ENCODE data around the gene UGT1A10. TPM values are rescaled to one million over a fixed set of nuclear protein-coding genes. Genes with fewer than 3 reads are reported as not detected.
A peak's percentile ranks its signal among the peaks of the same experiment; 100 is the strongest.

The UGT1A10 gene
- total RNA-seq, 1 donor, result not detected

GRCh38 chr2:233791883-233792329 lies 155.7 kb downstream of the UGT1A10 start:
- H3K4me1 ChIP-seq (ENCODE audit: insufficient read depth, low read length), result no peaks in the 10 kb centered on the region
- no peaks in the 10 kb centered on the region for H3K36me3 ChIP-seq (ENCODE audit: insufficient read depth, low read length)
- no peak for DNase-seq (ENCODE audit: insufficient read length, low spot score, missing footprints)
- no peaks in the 10 kb centered on the region for H3K9me3 ChIP-seq (ENCODE audit: low read depth, low read length)
- no peak overlapping the region for H3K4me3 ChIP-seq (ENCODE audit: insufficient read depth, low read length)
- H2AFZ ChIP-seq (ENCODE audit: low read length), result no peak overlapping the region
- H3K79me2 ChIP-seq (ENCODE audit: insufficient read depth, low read length), result no peaks in the 10 kb centered on the region
- H3K4me2 ChIP-seq (ENCODE audit: insufficient read depth, low read length), result no peak overlapping the region
- H3K27me3 ChIP-seq (ENCODE audit: insufficient read depth, low read length), result no peaks in the 10 kb centered on the region
- no peak overlapping the region for H3K27ac ChIP-seq (ENCODE audit: low read depth, low read length)
- H4K20me1 ChIP-seq (ENCODE audit: insufficient read depth, low read length), result no peaks in the 10 kb centered on the region
- TF ChIP-seq CTCF (IDR thresholded peaks at IDR 0.05; ENCODE audit: extremely low read depth, low read depth, low read length), result no peak

GRCh38 chr2:233792720-233793119 lies 156.5 kb downstream of the UGT1A10 start:
- no peaks in the 10 kb centered on the region for H3K9me3 ChIP-seq (ENCODE audit: low read depth, low read length)
- TF ChIP-seq CTCF (IDR thresholded peaks at IDR 0.05; ENCODE audit: extremely low read depth, low read depth, low read length), result no peak
- no peak overlapping the region for H3K4me2 ChIP-seq (ENCODE audit: insufficient read depth, low read length)
- no peaks in the 10 kb centered on the region for H4K20me1 ChIP-seq (ENCODE audit: insufficient read depth, low read length)
- H3K27ac ChIP-seq (ENCODE audit: low read depth, low read length), result no peak overlapping the region
- no peaks in the 10 kb centered on the region for H3K36me3 ChIP-seq (ENCODE audit: insufficient read depth, low read length)
- no peaks in the 10 kb centered on the region for H3K79me2 ChIP-seq (ENCODE audit: insufficient read depth, low read length)
- no peak overlapping the region for H3K4me3 ChIP-seq (ENCODE audit: insufficient read depth, low read length)
- H3K27me3 ChIP-seq (ENCODE audit: insufficient read depth, low read length), result no peaks in the 10 kb centered on the region
- no peaks in the 10 kb centered on the region for H3K4me1 ChIP-seq (ENCODE audit: insufficient read depth, low read length)
- no peak for DNase-seq (ENCODE audit: insufficient read length, low spot score, missing footprints)
- no peak overlapping the region for H2AFZ ChIP-seq (ENCODE audit: low read length)

- H3K27ac ChIP-seq (ENCODE audit: low read depth, low read length), result no peak overlapping the region
- H3K79me2 ChIP-seq (ENCODE audit: insufficient read depth, low read length), result no peaks in the 10 kb centered on the region
- H3K4me2 ChIP-seq (ENCODE audit: insufficient read depth, low read length), result no peak overlapping the region
- H3K4me3 ChIP-seq (ENCODE audit: insufficient read depth, low read length), result no peak overlapping the region
- no peaks in the 10 kb centered on the region for H3K9me3 ChIP-seq (ENCODE audit: low read depth, low read length)
- no peaks in the 10 kb centered on the region for H3K27me3 ChIP-seq (ENCODE audit: insufficient read depth, low read length)
- TF ChIP-seq CTCF (IDR thresholded peaks at IDR 0.05; ENCODE audit: extremely low read depth, low read depth, low read length), result no peak
- no peaks in the 10 kb centered on the region for H3K36me3 ChIP-seq (ENCODE audit: insufficient read depth, low read length)
- no peaks in the 10 kb centered on the region for H4K20me1 ChIP-seq (ENCODE audit: insufficient read depth, low read length)
- peak; percentile 63 for DNase-seq (ENCODE audit: insufficient read length, low spot score, missing footprints)
- H3K4me1 ChIP-seq (ENCODE audit: insufficient read depth, low read length), result no peaks in the 10 kb centered on the region
- no peak overlapping the region for H2AFZ ChIP-seq (ENCODE audit: low read length)
Measured at GRCh38 chr2:233793465-233794127, 157.3 kb downstream of the UGT1A10 start.

GRCh38 chr2:233794128-233794658 lies 157.9 kb downstream of the UGT1A10 start:
- DNase-seq (ENCODE audit: insufficient read length, low spot score, missing footprints), result peak; percentile 51
- H3K27ac ChIP-seq (ENCODE audit: low read depth, low read length), result no peak overlapping the region
- no peak for TF ChIP-seq CTCF (IDR thresholded peaks at IDR 0.05; ENCODE audit: extremely low read depth, low read depth, low read length)

More at GRCh38 chr2:233794128-233794658, 157.9 kb downstream of the UGT1A10 start:
- H3K4me2 ChIP-seq (ENCODE audit: insufficient read depth, low read length), result no peak overlapping the region
- H4K20me1 ChIP-seq (ENCODE audit: insufficient read depth, low read length), result no peaks in the 10 kb centered on the region
- no peak overlapping the region for H2AFZ ChIP-seq (ENCODE audit: low read length)
- H3K36me3 ChIP-seq (ENCODE audit: insufficient read depth, low read length), result no peaks in the 10 kb centered on the region
- no peaks in the 10 kb centered on the region for H3K9me3 ChIP-seq (ENCODE audit: low read depth, low read length)
- H3K4me1 ChIP-seq (ENCODE audit: insufficient read depth, low read length), result no peaks in the 10 kb centered on the region
- no peak overlapping the region for H3K4me3 ChIP-seq (ENCODE audit: insufficient read depth, low read length)
- H3K79me2 ChIP-seq (ENCODE audit: insufficient read depth, low read length), result no peaks in the 10 kb centered on the region
- H3K27me3 ChIP-seq (ENCODE audit: insufficient read depth, low read length), result no peaks in the 10 kb centered on the region

Data from osteoblast (primary cell).